Neuronal stem cell (in vitro differentiated cells): ENCODE data around the gene PRAMEF2.
"Not testable (repeated sequence)": the region's sequence is repeated elsewhere in the genome, so short reads cannot be mapped to it uniquely, and the experiment has no call there.

Experiments used
- DNase-seq: peaks from one replicate; pipeline ENCODE4 v3.0.0-alpha.2; 2013; ENCODE audit warnings: low spot score
- H2AFZ ChIP-seq: one replicate; pipeline ENCODE4 v1.6.1; 2013; ENCODE audit warnings: mild to moderate bottlenecking, low read length, inconsistent platforms
- H2AK5ac ChIP-seq: 2 replicates; pipeline ENCODE4 v1.6.1; 2013; ENCODE audit warnings: low read depth, mild to moderate bottlenecking, inconsistent platforms, low read length, moderate library complexity, mixed read lengths
- H2BK120ac ChIP-seq: 2 replicates; pipeline ENCODE4 v1.6.1; 2013; ENCODE audit warnings: low read depth, mild to moderate bottlenecking, inconsistent platforms, low read length, moderate library complexity, mixed read lengths
- H2BK12ac ChIP-seq: one replicate; pipeline ENCODE4 v1.6.1; 2013; ENCODE audit warnings: low read length, inconsistent platforms
- H2BK15ac ChIP-seq: 2 replicates; pipeline ENCODE4 v1.6.1; 2013; ENCODE audit warnings: mild to moderate bottlenecking, low read length, inconsistent platforms, mixed read lengths
- H2BK5ac ChIP-seq: one replicate; pipeline ENCODE4 v1.6.1; 2013; ENCODE audit warnings: inconsistent platforms, mild to moderate bottlenecking, low read length, moderate library complexity
- H3K14ac ChIP-seq: one replicate; pipeline ENCODE4 v1.6.1; 2013; ENCODE audit warnings: low read length, inconsistent platforms
- H3K18ac ChIP-seq: 2 replicates; pipeline ENCODE4 v1.6.1; 2013; ENCODE audit warnings: low read length, inconsistent platforms
- H3K23ac ChIP-seq: 2 replicates; pipeline ENCODE4 v1.6.1; 2013; ENCODE audit warnings: low read depth, mild to moderate bottlenecking, mixed read lengths, low read length, inconsistent platforms; ENCODE audit not compliant: poor library complexity
- H3K27ac ChIP-seq: replicated peaks from 3 replicates; pipeline ENCODE4 v1.5.1; 2013; ENCODE audit warnings: low read length, inconsistent platforms
- H3K27me3 ChIP-seq, 3 experiments: 2 replicates each; pipeline ENCODE4 v1.6.1; 2013; ENCODE audit warnings: low read length in 3 of 3, mild to moderate bottlenecking in 2 of 3, inconsistent platforms in 1 of 3, low read depth in 1 of 3, mixed read lengths in 1 of 3, moderate library complexity in 1 of 3; ENCODE audit not compliant: control insufficient read depth in 3 of 3, insufficient read depth in 3 of 3
- H3K36me3 ChIP-seq, 2 donors: replicated peaks in 1 of 2; 2 replicates each; pipeline ENCODE4 v1.6.1; 2013; ENCODE audit warnings: low read length in 2 of 2; ENCODE audit not compliant: control insufficient read depth in 2 of 2, insufficient read depth in 2 of 2
- H3K4ac ChIP-seq: 2 replicates; pipeline ENCODE4 v1.6.1; 2013; ENCODE audit warnings: inconsistent platforms, mild to moderate bottlenecking, low read length, moderate library complexity
- H3K4me1 ChIP-seq, 2 donors: 1 replicate in 1 of 2; 2 replicates in 1 of 2; pipeline ENCODE4 v1.6.1; 2013; ENCODE audit warnings: low read length in 2 of 2, low read depth in 1 of 2; ENCODE audit not compliant: control insufficient read depth in 2 of 2, insufficient read depth in 1 of 2
- H3K4me2 ChIP-seq: one replicate; pipeline ENCODE4 v1.6.1; 2013; ENCODE audit warnings: mild to moderate bottlenecking, low read length, inconsistent platforms; ENCODE audit not compliant: insufficient read depth, poor library complexity, severe bottlenecking
- H3K4me3 ChIP-seq, 2 donors: 2 replicates each; pipeline ENCODE4 v1.5.1; 2013; ENCODE audit warnings: low read length in 2 of 2, mild to moderate bottlenecking in 2 of 2, inconsistent platforms in 1 of 2, moderate library complexity in 1 of 2
- H3K79me1 ChIP-seq: one replicate; pipeline ENCODE4 v1.6.1; 2013; ENCODE audit warnings: low read depth, mild to moderate bottlenecking, inconsistent platforms, low read length, moderate library complexity
- H3K9ac ChIP-seq: one replicate; pipeline ENCODE4 v1.6.1; 2013; ENCODE audit warnings: mild to moderate bottlenecking, low read depth, low read length, inconsistent platforms; ENCODE audit not compliant: poor library complexity
- H3K9me3 ChIP-seq, 2 donors: replicated peaks in 1 of 2; 2 replicates each; pipeline versions ENCODE3 to v1.6.1; 2013; ENCODE audit warnings: low read length in 2 of 2, mild to moderate bottlenecking in 2 of 2, inconsistent platforms in 1 of 2, low read depth in 1 of 2, mixed read lengths in 1 of 2, moderate library complexity in 1 of 2; ENCODE audit not compliant: control insufficient read depth in 2 of 2, insufficient read depth in 1 of 2
- H4K8ac ChIP-seq: one replicate; pipeline ENCODE4 v1.6.1; 2013; ENCODE audit warnings: low read depth, mild to moderate bottlenecking, inconsistent platforms, low read length, moderate library complexity
- H4K91ac ChIP-seq: one replicate; pipeline ENCODE4 v1.6.1; 2013; ENCODE audit warnings: low read length, low read depth, mild to moderate bottlenecking, inconsistent platforms; ENCODE audit not compliant: poor library complexity
- WGBS, 2 donors: extraction: QIAGEN DNeasy Blood & Tissue Kit; methylation state at CpG; one replicate each; pipeline ENCODE4 v1.1.7; 2013; ENCODE audit warnings: missing lambda C conversion rate in 2 of 2, mixed read lengths in 1 of 2; ENCODE audit not compliant: insufficient read length in 2 of 2, insufficient replicate concordance in 1 of 2; ENCODE audit errors: extremely low coverage in 2 of 2; 5-methylcytosine and 5-hydroxymethylcytosine counted together

The PRAMEF2 gene

DNA sequence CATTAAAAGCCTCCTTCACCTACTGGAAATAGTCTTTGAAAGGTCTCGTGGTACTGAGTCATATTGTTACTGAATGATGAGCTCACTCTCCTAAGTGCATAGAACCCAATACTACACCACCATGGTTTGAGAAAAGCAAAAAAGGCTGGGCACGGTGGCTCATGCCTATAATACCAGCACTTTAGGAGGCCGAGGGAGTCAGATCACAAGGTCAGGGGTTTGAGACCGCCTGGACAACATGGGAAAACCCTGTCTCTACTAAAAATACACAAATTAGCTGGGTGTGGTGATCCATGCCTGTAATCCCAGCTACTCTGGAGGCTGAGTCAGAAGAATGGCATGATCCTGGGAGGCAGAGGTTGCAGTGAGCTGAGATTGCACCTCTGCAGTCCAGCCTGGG lies 5.1 kb upstream of the PRAMEF2 start:
- H3K9ac ChIP-seq, result no peak overlapping the region
- H3K23ac ChIP-seq, result no peak overlapping the region
- H3K4ac ChIP-seq, result no peak overlapping the region
- H2BK15ac ChIP-seq, result no peak overlapping the region
- peaks cover 0 to 2% of the 10 kb centered on the region in 2 donors for H3K9me3 ChIP-seq
- no peak overlapping the region for H3K18ac ChIP-seq
- H3K36me3 ChIP-seq, result no peaks in the 10 kb centered on the region
- H4K8ac ChIP-seq, result no peak overlapping the region
- no peak overlapping the region for H2AK5ac ChIP-seq
- H3K4me1 ChIP-seq, result no peaks in the 10 kb centered on the region
- no CpG with 5 or more reads among the region's 4 CpGs for WGBS, 2 donors
- no peak overlapping the region for H3K14ac ChIP-seq
- no peak overlapping the region for H3K4me3 ChIP-seq
- H2BK12ac ChIP-seq, result no peak overlapping the region
- no peak overlapping the region for H2AFZ ChIP-seq
- DNase-seq, result no peak
- H3K27me3 ChIP-seq, result no peaks in the 10 kb centered on the region
- no peak overlapping the region for H4K91ac ChIP-seq
- no peak overlapping the region for H2BK120ac ChIP-seq
- no peak overlapping the region for H3K27ac ChIP-seq
- no peaks in the 10 kb centered on the region for H3K79me1 ChIP-seq
- no peak overlapping the region for H2BK5ac ChIP-seq
- no peak overlapping the region for H3K4me2 ChIP-seq

DNA sequence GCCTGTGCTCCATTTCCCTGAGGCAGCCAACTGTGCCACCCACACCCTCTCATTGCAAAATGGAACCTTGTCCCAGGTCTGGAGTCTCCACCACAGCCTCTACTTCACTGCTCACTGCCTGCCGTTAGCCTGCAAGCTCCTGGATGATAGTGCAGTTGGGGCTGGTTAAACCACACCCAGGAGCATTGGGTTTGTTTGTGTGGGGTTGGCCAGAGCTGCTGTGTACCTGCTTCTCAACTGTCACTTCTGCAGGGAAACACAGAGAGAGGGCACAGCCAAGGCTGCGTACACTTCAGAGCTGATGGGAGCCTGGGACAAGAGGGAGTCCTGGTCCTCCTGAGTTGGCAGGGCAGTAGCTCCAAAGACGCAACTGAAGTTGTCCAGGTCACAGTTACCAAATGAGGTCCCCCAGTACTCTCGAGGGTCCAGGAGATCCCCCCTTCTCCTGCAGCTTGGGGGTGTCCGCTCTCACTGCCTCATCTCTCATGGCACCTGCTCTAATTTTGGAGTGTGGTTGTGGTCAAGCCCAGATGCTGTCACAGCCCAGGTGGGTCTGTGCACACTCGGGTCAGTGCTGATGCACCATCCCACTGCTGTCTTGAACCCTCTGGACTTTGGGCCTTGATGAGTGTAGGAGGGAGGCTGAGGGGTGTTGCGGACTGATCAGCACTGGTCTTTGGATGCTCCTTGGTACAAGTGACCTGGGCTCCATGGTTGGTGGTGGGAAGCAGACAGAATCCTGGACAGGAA lies 6.4 kb downstream of the PRAMEF2 start:
- not testable (repeated sequence) for DNase-seq, H2BK15ac ChIP-seq, H2BK120ac ChIP-seq, H3K27me3 ChIP-seq, H4K91ac ChIP-seq, H3K14ac ChIP-seq, H3K4me3 ChIP-seq, H3K4ac ChIP-seq, H3K23ac ChIP-seq, H3K18ac ChIP-seq, H3K36me3 ChIP-seq, H2BK5ac ChIP-seq, H3K9ac ChIP-seq, H3K27ac ChIP-seq, H3K79me1 ChIP-seq, H2AFZ ChIP-seq, H4K8ac ChIP-seq, H2BK12ac ChIP-seq, H3K4me1 ChIP-seq, H3K4me2 ChIP-seq, H3K9me3 ChIP-seq, H2AK5ac ChIP-seq
- no CpG with 5 or more reads among the region's 7 CpGs for WGBS, 2 donors

DNA sequence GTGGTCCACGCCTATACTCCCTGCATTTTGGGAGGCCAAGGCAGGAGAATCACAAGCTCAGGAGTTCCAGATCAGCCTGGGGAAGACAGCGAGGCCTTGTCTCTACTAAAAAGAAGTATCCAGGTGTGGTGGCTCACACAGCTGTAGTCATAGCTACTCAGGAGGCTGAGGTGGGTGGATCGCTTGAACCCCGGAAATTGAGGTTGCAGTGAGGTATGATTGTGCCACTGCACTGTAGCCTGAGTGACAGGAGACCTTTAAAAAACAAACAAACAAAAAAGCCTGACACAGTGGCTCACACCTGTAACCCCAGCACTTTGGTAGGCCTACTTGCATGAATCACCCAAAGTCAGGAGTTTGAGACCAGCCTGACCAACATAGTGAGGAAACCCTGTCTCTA lies 21.6 kb downstream of the PRAMEF2 start:
- not testable (repeated sequence) for H2BK15ac ChIP-seq, H3K36me3 ChIP-seq

DNA sequence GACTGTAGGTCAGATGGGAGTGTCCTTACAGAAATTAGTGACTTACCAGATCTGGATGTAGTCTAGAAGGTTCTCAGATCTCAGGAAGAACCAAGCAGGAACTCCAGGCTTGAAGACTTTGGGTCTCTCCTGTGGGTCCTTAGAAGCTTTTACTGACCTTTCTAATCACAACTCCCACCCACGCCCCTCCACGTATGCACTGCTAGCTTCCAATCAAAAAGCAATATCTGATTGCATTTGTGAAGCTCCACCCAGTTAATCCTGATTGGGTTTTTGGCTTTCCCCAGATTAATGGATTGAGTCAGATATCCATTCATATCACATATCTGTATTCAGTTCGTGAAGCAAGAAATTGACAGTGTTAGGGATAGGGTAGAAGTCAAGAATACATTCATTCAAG lies 29.2 kb downstream of the PRAMEF2 start, which contains the start of gene PRAMEF4:
PRAMEF4 (minus strand) TSS at position 101 of the 400 bp plus-strand sequence. CDS start 2,807 bp downstream, outside the sequence.
- H3K27ac ChIP-seq, H3K36me3 ChIP-seq, H2BK120ac ChIP-seq, H3K4me2 ChIP-seq, H3K4me3 ChIP-seq, H3K14ac ChIP-seq, H2AK5ac ChIP-seq, H4K91ac ChIP-seq, H2BK5ac ChIP-seq, DNase-seq, H3K9me3 ChIP-seq, H3K4me1 ChIP-seq, H2BK12ac ChIP-seq, H2BK15ac ChIP-seq, H3K9ac ChIP-seq, H2AFZ ChIP-seq, H4K8ac ChIP-seq, H3K18ac ChIP-seq, H3K23ac ChIP-seq, H3K79me1 ChIP-seq, H3K27me3 ChIP-seq, H3K4ac ChIP-seq: not testable (repeated sequence)
- no CpG with 5 or more reads among the region's 3 CpGs for WGBS, 2 donors

More for the DNA sequence above, 21.6 kb downstream of the PRAMEF2 start:
- H3K9me3 ChIP-seq, H4K91ac ChIP-seq, H3K4me2 ChIP-seq, H3K79me1 ChIP-seq, H3K23ac ChIP-seq, H3K9ac ChIP-seq, H3K27me3 ChIP-seq, H3K4ac ChIP-seq, H2AK5ac ChIP-seq, H2AFZ ChIP-seq, H3K27ac ChIP-seq, H4K8ac ChIP-seq, H3K14ac ChIP-seq, H3K18ac ChIP-seq, H2BK12ac ChIP-seq, H2BK120ac ChIP-seq, H3K4me1 ChIP-seq, H3K4me3 ChIP-seq, H2BK5ac ChIP-seq, DNase-seq: not testable (repeated sequence)
- WGBS, 2 donors, result no CpG with 5 or more reads among the region's 4 CpGs
